GM19099 (cell line): Measurements from ENCODE around the gene TMEM33.

Experiments used
- POLR2A ChIP-seq: IDR thresholded peaks from 3 replicates; pipeline ENCODE4 v1.6.1; 2011; ENCODE audit warnings: low read depth; ENCODE audit not compliant: insufficient read length; ENCODE audit errors: extremely low read depth

TMEM33 gene

GRCh38 chr4:41932988-41933387, 2.2 kb upstream of the TMEM33 start:
- no peak for TF ChIP-seq POLR2A

GRCh38 chr4:41933997-41934503, 1.2 kb upstream of the TMEM33 start:
- no peak for TF ChIP-seq POLR2A

GRCh38 chr4:41934514-41934900, 722 bp upstream of the TMEM33 start:
- TF ChIP-seq POLR2A: no peak

GRCh38 chr4:41935652-41936021, 408 bp downstream of the TMEM33 start:
- TF ChIP-seq POLR2A: no peak

- no peak for TF ChIP-seq POLR2A
Measured at GRCh38 chr4:41939016-41939626, 3.9 kb downstream of the TMEM33 start.

GRCh38 chr4:41940834-41941233, 5.6 kb downstream of the TMEM33 start:
- no peak for TF ChIP-seq POLR2A

- no peak for TF ChIP-seq POLR2A
Measured at GRCh38 chr4:41943506-41943905, 8.3 kb downstream of the TMEM33 start.

- TF ChIP-seq POLR2A: no peak
Measured at GRCh38 chr4:41944089-41944488, 8.9 kb downstream of the TMEM33 start.

GRCh38 chr4:41949531-41949930, 14.3 kb downstream of the TMEM33 start:
- no peak for TF ChIP-seq POLR2A

GRCh38 chr4:41957634-41958033, 22.4 kb downstream of the TMEM33 start:
- TF ChIP-seq POLR2A: no peak

- TF ChIP-seq POLR2A: no peak
Measured at GRCh38 chr4:41963105-41963504, 27.9 kb downstream of the TMEM33 start.

GRCh38 chr4:41964401-41964800, 29.2 kb downstream of the TMEM33 start:
- no peak for TF ChIP-seq POLR2A

- TF ChIP-seq POLR2A: no peak
Measured at GRCh38 chr4:41967392-41967791, 32.2 kb downstream of the TMEM33 start.

GRCh38 chr4:41969671-41970070, 34.4 kb downstream of the TMEM33 start:
- TF ChIP-seq POLR2A: no peak

GRCh38 chr4:41975341-41975740, 40.1 kb downstream of the TMEM33 start:
- no peak for TF ChIP-seq POLR2A

- no peak for TF ChIP-seq POLR2A
Measured at GRCh38 chr4:41976775-41977516, 41.7 kb downstream of the TMEM33 start.

- no peak for TF ChIP-seq POLR2A
Measured at GRCh38 chr4:41977709-41978108, 42.5 kb downstream of the TMEM33 start.

GRCh38 chr4:41981456-41981855, 46.2 kb downstream of the TMEM33 start, which contains the start of gene DCAF4L1:
Gene DCAF4L1 (plus strand): TSS chr4:41981756. CDS start chr4:41981793, 37 bp downstream.
- no peak for TF ChIP-seq POLR2A
